ENCODE results near the gene SART3.

The SART3 gene

DNA sequence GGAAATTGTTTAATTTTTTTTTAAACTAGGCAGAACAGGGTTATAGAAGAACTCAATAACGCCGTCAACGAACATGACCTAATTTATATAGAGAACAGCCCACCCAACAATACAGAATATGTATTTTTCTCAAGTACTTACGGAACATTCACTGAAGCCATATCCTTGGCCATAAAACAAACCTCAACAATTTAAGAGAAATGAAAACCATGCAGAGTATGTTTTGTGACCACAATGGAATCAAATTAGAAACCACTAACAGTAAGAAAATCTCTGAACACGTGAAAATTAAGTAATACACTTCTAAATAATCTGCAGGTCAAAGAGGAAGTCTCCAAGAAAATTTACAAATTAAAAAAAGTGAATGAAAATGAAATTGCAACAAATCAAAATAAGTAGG is 9.4 kb downstream of the SART3 start:
- no peak for TF ChIP-seq ZFX (IDR thresholded peaks at IDR 0.05)
- TF ChIP-seq, protein P1, sequence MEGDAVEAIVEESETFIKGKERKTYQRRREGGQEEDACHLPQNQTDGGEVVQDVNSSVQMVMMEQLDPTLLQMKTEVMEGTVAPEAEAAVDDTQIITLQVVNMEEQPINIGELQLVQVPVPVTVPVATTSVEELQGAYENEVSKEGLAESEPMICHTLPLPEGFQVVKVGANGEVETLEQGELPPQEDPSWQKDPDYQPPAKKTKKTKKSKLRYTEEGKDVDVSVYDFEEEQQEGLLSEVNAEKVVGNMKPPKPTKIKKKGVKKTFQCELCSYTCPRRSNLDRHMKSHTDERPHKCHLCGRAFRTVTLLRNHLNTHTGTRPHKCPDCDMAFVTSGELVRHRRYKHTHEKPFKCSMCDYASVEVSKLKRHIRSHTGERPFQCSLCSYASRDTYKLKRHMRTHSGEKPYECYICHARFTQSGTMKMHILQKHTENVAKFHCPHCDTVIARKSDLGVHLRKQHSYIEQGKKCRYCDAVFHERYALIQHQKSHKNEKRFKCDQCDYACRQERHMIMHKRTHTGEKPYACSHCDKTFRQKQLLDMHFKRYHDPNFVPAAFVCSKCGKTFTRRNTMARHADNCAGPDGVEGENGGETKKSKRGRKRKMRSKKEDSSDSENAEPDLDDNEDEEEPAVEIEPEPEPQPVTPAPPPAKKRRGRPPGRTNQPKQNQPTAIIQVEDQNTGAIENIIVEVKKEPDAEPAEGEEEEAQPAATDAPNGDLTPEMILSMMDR (conservative IDR thresholded peaks at IDR 0.05), result no peak

DNA sequence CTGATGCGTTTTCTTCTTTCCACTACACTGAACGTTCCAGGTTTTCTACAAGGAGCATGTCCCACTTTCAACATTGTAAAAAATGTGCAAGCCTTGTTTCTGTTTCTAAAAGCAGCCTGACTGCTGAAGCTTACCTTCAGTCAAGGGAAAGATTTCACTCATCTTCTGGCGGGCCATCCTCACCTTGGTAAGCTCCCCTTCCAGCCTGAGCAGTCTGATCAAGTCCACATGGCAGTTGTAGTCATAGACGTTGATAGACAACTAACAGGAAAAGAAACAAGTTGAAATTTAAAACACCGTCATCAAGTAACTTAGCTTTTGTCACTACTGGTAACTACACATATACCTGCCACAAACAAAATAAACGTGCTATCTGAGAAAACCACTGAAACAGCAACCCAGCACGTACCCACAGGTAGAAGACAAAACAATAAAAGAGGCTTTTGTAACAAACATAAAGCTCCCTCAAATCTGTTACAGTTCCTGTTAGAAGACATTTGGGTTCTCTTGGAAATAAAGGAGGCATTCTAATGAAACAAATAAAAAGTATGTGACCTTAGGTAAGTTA is 11.9 kb downstream of the SART3 start:
- H3K27ac ChIP-seq, result no peak overlapping the region
- TF ChIP-seq ZFX (IDR thresholded peaks at IDR 0.05), result no peak
- TF ChIP-seq, protein P1 (conservative IDR thresholded peaks at IDR 0.05), result no peak

More for the DNA sequence above, 9.4 kb downstream of the SART3 start:
- no peak overlapping the region for H3K27ac ChIP-seq

DNA sequence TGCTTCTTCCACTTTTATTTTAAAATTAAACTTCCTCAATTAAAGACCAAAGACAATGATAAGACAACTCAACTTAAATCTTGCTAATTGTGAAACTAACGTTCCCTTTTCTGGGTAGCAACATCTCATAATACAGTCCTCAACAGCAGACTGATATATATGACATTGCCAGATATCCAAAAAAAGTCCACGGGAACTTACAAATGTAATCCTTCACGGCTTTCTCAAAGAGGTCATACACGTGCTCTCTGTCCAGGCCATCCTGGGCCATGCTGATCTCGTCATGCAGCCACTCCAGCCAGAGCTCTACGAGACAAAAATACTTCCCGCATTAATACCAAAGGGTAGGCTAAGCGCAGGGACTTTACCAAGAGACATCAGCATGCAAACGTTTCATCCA is 13.3 kb downstream of the SART3 start:
- no peak for TF ChIP-seq ZFX (IDR thresholded peaks at IDR 0.05)
- TF ChIP-seq, protein P1 (conservative IDR thresholded peaks at IDR 0.05), result no peak
- no peak overlapping the region for H3K27ac ChIP-seq

DNA sequence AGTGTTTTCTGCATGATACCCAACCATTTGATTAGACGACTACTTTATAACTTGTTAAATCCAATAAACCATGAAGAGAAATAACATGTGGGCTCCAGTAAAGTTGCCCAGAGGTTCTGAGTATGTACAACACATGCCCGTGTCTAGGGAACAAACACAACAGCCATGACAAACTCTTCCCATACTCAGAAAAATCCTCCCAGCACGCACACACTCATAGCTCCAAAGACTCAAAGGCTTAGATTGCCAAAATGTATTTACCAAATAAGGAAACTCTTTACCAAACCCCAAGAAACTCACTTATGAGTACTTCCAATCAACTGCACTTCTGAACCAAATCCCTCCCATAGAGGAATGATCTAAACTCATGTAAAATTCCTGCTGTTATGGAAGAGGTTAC is 17.3 kb downstream of the SART3 start:
- TF ChIP-seq ZFX (IDR thresholded peaks at IDR 0.05), result no peak
- TF ChIP-seq, protein P1 (conservative IDR thresholded peaks at IDR 0.05), result no peak
- no peak overlapping the region for H3K27ac ChIP-seq

DNA sequence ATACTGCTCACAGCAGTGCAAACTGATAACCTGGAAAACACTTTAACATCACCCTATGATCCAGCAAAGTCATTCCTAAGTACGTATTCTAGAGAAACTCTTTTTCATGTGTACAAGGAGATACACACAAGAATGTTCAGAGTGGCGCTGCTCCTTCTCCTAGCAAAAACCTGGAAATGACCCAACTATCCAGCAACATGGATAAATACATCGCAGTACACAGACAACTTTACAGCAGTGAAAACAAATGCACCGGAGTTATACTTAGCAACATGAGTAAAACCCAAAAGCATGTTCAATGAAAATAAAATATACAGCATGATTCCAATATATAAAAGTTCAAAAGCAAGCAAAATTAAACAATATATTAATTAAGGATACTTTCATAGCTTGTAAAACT is 18.7 kb downstream of the SART3 start:
- TF ChIP-seq ZFX (IDR thresholded peaks at IDR 0.05), result no peak
- TF ChIP-seq, protein P1 (conservative IDR thresholded peaks at IDR 0.05), result no peak
- no peak overlapping the region for H3K27ac ChIP-seq

DNA sequence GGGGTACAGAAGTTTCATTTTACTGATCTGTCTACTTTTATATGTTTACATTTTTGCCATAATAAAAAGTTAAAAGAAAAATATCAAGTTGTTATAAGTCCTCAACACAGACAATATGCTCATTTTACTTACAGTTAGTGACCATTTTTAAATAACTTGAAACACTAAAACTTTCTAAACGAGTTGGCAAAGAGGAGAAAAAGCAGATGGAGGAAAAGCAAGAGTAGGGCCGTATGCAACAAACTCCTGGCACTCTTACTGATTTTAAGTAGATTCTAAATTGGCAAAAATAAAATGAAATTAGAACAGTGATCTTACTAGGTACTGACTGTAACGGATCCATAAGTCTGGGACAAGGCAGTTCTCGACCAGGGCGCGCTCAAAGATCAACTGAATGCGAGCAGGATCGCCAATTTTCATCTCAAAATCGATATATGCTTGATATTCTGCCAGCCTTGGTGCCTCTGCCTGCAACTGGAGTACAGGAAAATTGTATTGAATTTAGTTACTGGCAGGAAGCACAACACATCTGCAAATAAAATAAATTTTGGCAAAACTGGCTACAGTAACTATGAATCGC is 22.3 kb downstream of the SART3 start:
- H3K27ac ChIP-seq, result no peak overlapping the region
- TF ChIP-seq ZFX (IDR thresholded peaks at IDR 0.05), result no peak
- TF ChIP-seq, protein P1 (conservative IDR thresholded peaks at IDR 0.05), result no peak

DNA sequence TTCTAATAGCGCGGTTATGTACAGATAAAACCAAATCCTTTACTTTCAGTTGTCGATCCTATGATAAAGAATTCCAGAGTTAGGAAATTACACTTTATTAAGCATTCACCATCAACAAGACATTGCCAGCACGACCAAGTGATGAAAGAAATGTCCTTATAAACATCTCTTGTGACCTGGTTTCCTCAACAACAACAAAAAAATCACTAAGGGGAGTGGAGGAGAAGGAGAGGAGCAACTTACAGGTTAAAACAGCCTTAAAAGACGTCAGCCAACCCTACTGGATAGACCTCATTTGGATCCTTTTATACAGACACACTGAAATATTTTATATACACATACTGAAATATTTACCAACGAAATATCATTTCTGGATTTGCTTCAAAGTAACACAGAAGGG is 22.8 kb downstream of the SART3 start:
- H3K27ac ChIP-seq, result no peak overlapping the region
- TF ChIP-seq, protein P1 (conservative IDR thresholded peaks at IDR 0.05), result no peak
- TF ChIP-seq ZFX (IDR thresholded peaks at IDR 0.05), result no peak

Measured in C4-2B (cell line).